BLaER1 treated with 17β-estradiol and CSF1 and Interleukin-3, amounts not matched to agents 10 nM and 100 nM (cell line): ENCODE data around the gene DLAT.
"Not testable (repeated sequence)": the region's sequence is repeated elsewhere in the genome, so short reads cannot be mapped to it uniquely, and the experiment has no call there.

Experiments used
- H3K27ac ChIP-seq, 11 experiments: shearing (Covaris generic); formaldehyde crosslinking; 2 replicates each; pipeline ENCODE4 v1.8.1; 2022
- H3K27me3 ChIP-seq, 11 experiments: shearing (Covaris generic); formaldehyde crosslinking; 2 replicates each; pipeline ENCODE4 v1.8.1; 2022
- H3K36me3 ChIP-seq, 11 experiments: shearing (Covaris generic); formaldehyde crosslinking; 2 replicates each; pipeline ENCODE4 v1.8.1; 2022
- H3K4me1 ChIP-seq, 10 experiments: shearing (Covaris generic); formaldehyde crosslinking; 2 replicates each; pipeline ENCODE4 v1.8.1; 2022
- H3K4me2 ChIP-seq, 11 experiments: shearing (Covaris generic); formaldehyde crosslinking; 2 replicates each; pipeline ENCODE4 v1.8.1; 2022
- H3K4me3 ChIP-seq, 10 experiments: shearing (Covaris generic); formaldehyde crosslinking; 2 replicates each; pipeline ENCODE4 v1.8.1; 2022
- H3K9ac ChIP-seq, 11 experiments: shearing (Covaris generic); formaldehyde crosslinking; 2 replicates each; pipeline ENCODE4 v1.8.1; 2022
- H3K9me3 ChIP-seq, 11 experiments: shearing (Covaris generic); formaldehyde crosslinking; replicated peaks in 1 of 11; 2 replicates each; pipeline ENCODE4 v1.8.1; 2022
- H4K20me1 ChIP-seq, 11 experiments: shearing (Covaris generic); formaldehyde crosslinking; 2 replicates each; pipeline ENCODE4 v1.8.1; 2022
- Cebpa-rat ChIP-seq, 11 experiments: shearing (Covaris generic); IDR thresholded peaks; 2 replicates each; pipeline ENCODE4 v1.8.1; 2022

DLAT gene

DNA sequence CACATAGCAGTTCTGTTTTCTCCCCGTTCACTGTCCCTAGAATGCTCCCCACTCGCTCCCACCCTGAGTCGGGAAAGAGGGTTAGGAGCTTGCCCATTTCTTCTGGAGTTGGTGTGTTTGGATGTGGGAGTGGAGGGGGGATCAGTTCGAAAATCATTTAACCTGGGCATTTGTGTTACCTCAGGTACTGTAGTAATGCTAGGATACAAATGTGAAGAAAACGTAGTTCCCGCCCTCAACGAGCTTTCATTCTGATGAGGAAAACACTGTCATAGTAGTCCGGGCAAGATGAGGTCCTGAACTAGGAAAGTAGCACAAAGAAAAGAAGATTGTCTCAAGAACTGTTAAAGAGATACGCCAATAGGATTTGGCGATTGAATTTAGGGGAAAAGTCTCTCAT lies 62.0 kb downstream of the DLAT start:
- peak overlapping the region; percentile 67 to 93 (median 86) for H3K4me2 ChIP-seq
- H3K4me3 ChIP-seq: peak overlapping the region; percentile 76 to 95 (median 85)
- no peaks in the 10 kb centered on the region for H3K27me3 ChIP-seq
- peak overlapping the region; percentile 84 to 96 (median 90) for H3K9ac ChIP-seq
- no peak for TF ChIP-seq Cebpa-rat (IDR thresholded peaks at IDR 0.05)
- peaks cover 27 to 68% (median 34%) of the 10 kb centered on the region in 10 experiments for H3K4me1 ChIP-seq
- H3K9me3 ChIP-seq: no peaks in the 10 kb centered on the region
- peaks cover 3 to 43% (median 18%) of the 10 kb centered on the region in 11 experiments; a peak in 14 of 22 replicates for H4K20me1 ChIP-seq
- peak overlapping the region; percentile 78 to 96 (median 88) for H3K27ac ChIP-seq
- H3K36me3 ChIP-seq: peaks cover 77 to 82% (median 79%) of the 10 kb centered on the region in 11 experiments

GRCh38 chr11:112095302-112095701 lies 70.1 kb downstream of the DLAT start:
- not testable (repeated sequence) for H3K9me3 ChIP-seq, H3K9ac ChIP-seq, H3K4me3 ChIP-seq, H3K4me2 ChIP-seq, H3K27me3 ChIP-seq, H3K27ac ChIP-seq, H3K4me1 ChIP-seq
- H4K20me1 ChIP-seq: peaks cover 0 to 35% (median 13%) of the 10 kb centered on the region in 11 experiments; a peak in 13 of 22 replicates
- H3K36me3 ChIP-seq: peaks cover 61 to 88% (median 78%) of the 10 kb centered on the region in 11 experiments

GRCh38 chr11:112096194-112096593 lies 71.0 kb downstream of the DLAT start:
- H4K20me1 ChIP-seq: peaks cover 0 to 27% (median 10%) of the 10 kb centered on the region in 11 experiments; a peak in 11 of 22 replicates
- no peak overlapping the region for H3K9ac ChIP-seq
- H3K4me3 ChIP-seq: no peak overlapping the region
- peaks cover 0 to 9% (median 0%) of the 10 kb centered on the region in 10 experiments; a peak in 3 of 20 replicates for H3K4me1 ChIP-seq
- H3K36me3 ChIP-seq: peaks cover 52 to 79% (median 69%) of the 10 kb centered on the region in 11 experiments
- no peak overlapping the region for H3K4me2 ChIP-seq
- no peaks in the 10 kb centered on the region for H3K9me3 ChIP-seq
- TF ChIP-seq Cebpa-rat (IDR thresholded peaks at IDR 0.05): no peak
- no peaks in the 10 kb centered on the region for H3K27me3 ChIP-seq
- no peak overlapping the region for H3K27ac ChIP-seq

DNA sequence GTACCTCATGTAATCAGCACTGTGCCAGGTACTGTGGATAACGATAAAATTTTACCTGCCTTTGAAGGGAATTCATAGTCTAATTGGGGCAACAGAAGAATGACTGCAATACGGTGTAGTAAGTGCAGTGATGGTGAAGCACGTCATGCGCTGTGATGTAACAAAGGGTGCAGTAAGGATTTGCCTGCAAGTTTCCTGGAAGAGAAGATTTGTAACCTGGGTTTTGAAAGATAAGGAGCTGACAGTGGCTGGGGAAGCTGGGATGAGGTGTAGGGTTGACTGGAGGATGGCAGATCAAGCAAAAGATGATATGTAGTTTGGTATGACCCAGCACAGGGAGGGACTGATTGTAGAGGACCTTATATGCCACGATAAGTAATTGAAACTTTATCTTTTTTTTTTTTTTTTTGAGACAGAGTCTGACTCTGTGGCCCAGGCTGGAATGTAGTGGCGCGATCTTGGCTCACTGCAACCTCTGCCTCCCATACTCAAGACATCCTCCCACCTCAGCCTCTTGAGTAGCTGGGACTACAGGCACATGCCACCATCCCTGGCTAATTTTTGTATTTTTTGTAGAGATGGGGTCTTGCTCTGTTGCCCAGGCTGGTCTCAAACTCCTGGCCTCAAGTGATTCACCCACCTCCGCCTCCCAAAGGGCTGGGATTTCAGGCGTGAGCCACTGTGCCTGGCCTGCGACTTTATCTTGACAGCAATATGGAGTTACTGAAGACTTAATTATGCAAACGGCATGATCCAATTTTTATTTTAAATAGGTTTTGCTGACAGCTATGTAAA lies 72.7 kb downstream of the DLAT start:
- Histone ChIP-seq H4K20me1 (peaks cover 0 to 17% (median 0%) of the 10 kb centered on the region in 11 experiments; a peak in 6 of 22 replicates), H3K36me3 (peaks cover 35 to 62% (median 52%) of the 10 kb centered on the region in 11 experiments), H3K4me3 (no peak overlapping the region), H3K27ac (no peak overlapping the region), H3K4me1 (peaks cover 0 to 12% (median 0%) of the 10 kb centered on the region in 10 experiments; a peak in 4 of 20 replicates), H3K9me3 (no peaks in the 10 kb centered on the region), H3K4me2 (no peak overlapping the region), H3K27me3 (no peaks in the 10 kb centered on the region), H3K9ac (no peak overlapping the region)
- TF ChIP-seq Cebpa-rat (IDR thresholded peaks at IDR 0.05): no peak

DNA sequence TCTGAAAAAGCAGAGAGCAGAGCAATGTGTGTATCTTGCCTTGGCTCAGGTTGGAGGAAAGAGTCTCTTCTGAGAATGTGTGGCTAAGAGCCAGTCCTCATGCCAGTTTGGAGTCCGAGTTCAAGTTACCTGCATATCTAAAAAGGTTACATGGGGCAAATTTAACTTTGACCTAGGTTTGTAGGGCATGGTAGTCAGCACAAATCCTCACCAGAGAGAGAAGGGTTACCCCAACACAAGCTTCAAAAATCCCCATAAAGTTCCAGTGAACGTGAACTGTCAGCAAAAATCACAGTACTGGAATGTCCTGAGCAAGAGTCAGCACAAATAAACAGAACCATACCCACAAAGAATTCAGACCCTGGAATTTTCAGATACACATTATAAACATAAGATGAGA lies 75.3 kb downstream of the DLAT start:
- Histone ChIP-seq H3K27me3 (no peaks in the 10 kb centered on the region), H4K20me1 (peaks cover 0 to 17% (median 0%) of the 10 kb centered on the region in 11 experiments; a peak in 5 of 22 replicates), H3K9ac (no peak overlapping the region), H3K4me3 (no peak overlapping the region), H3K27ac (0 out of 22 replicates have a peak overlapping the region, but pooled peaks of 1 of the 11 experiments have one; percentile 22), H3K4me1 (peaks cover 0 to 23% (median 0%) of the 10 kb centered on the region in 10 experiments; a peak in 6 of 20 replicates), H3K9me3 (no peaks in the 10 kb centered on the region), H3K36me3 (peaks cover 17 to 38% (median 32%) of the 10 kb centered on the region in 11 experiments), H3K4me2 (0 out of 22 replicates have a peak overlapping the region, but pooled peaks of 1 of the 11 experiments have one; percentile 3)
- TF ChIP-seq Cebpa-rat (IDR thresholded peaks at IDR 0.05): no peak

DNA sequence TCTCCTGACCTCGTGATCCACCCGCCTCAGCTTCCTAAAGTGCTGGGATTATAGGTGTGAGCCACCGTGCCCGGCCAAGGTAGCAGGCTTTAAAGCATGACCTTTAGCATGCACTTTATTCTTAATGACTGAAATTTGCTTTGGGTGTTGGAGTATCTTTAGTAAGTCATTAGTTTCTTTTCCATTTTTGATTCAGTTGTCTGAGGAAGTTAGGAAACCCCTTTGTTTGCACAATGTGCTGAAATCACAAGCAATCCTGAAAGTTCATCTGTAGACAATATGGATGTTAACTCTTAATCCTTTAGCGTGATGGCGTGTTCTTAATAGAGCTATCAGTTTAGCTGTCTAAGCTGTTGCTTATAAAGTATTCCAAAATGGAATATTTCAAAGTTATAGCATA lies 78.2 kb downstream of the DLAT start:
- peaks cover 0 to 23% (median 0%) of the 10 kb centered on the region in 10 experiments; a peak in 6 of 20 replicates for H3K4me1 ChIP-seq
- no peaks in the 10 kb centered on the region for H3K9me3 ChIP-seq
- H3K27ac ChIP-seq: no peak overlapping the region
- H3K27me3 ChIP-seq: no peaks in the 10 kb centered on the region
- H4K20me1 ChIP-seq: no peaks in the 10 kb centered on the region; a peak in 1 of 22 replicates
- no peak for TF ChIP-seq Cebpa-rat (IDR thresholded peaks at IDR 0.05)
- H3K4me2 ChIP-seq: peak overlapping the region in 3 of 11 experiments; percentile 0 to 53 (median 21); a peak in 3 of 22 replicates
- no peak overlapping the region for H3K9ac ChIP-seq
- peaks cover 0 to 19% (median 6%) of the 10 kb centered on the region in 11 experiments; a peak in 11 of 22 replicates for H3K36me3 ChIP-seq
- H3K4me3 ChIP-seq: no peak overlapping the region

DNA sequence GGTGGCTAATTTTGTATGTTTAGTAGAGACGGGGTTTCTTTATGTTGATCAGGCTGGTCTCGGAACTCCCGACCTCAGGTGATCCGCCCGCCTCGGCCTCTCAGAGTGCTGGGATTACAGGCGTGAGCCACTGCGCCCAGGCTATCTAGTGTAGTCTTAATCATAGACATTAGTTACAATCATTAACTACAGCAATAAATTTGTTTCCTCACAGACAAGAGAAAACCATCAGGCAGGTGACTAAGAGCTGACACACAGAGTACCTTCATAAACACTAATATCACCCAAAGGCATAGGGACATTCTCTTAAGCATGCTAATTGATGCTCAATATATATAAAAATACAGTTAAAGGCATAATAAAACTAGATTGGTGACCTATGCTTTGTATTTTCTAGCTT lies 80.9 kb downstream of the DLAT start:
- TF ChIP-seq Cebpa-rat (IDR thresholded peaks at IDR 0.05): no peak
- H3K27ac ChIP-seq: no peak overlapping the region
- H3K4me3 ChIP-seq: no peak overlapping the region
- H3K27me3 ChIP-seq: no peaks in the 10 kb centered on the region
- peaks cover 0 to 8% (median 0%) of the 10 kb centered on the region in 11 experiments; a peak in 4 of 22 replicates for H3K9me3 ChIP-seq
- H3K36me3 ChIP-seq: peaks cover 0 to 15% (median 6%) of the 10 kb centered on the region in 11 experiments; a peak in 11 of 22 replicates
- H4K20me1 ChIP-seq: no peaks in the 10 kb centered on the region; a peak in 1 of 22 replicates
- no peak overlapping the region for H3K9ac ChIP-seq
- H3K4me2 ChIP-seq: no peak overlapping the region
- H3K4me1 ChIP-seq: peaks cover 0 to 15% (median 0%) of the 10 kb centered on the region in 10 experiments; a peak in 6 of 20 replicates
